Transverse colon (tissue), 3 donors: ENCODE data around the gene OSBPL10.

Experiments used
- POLR2A ChIP-seq: fragments of 450-650 bp; IDR thresholded peaks from one replicate; pipeline ENCODE4 v1.6.1; 2016; ENCODE audit warnings: antibody characterized with exemption, mild to moderate bottlenecking, moderate library complexity
- TF ChIP-seq, protein P1 (sequence below), 5 experiments: fragments of 200-600 bp in 3 of 5; fragments of 450-650 bp in 2 of 5; sonication (generic) in 3 of 5; IDR thresholded peaks; 1 replicate in 2 of 5; 2 replicates in 3 of 5; pipeline ENCODE4 v1.5.1; 2016 to 2017; ENCODE audit warnings: antibody characterized with exemption in 5 of 5, inconsistent platforms in 3 of 5, mild to moderate bottlenecking in 2 of 5, moderate library complexity in 1 of 5

DNA sequence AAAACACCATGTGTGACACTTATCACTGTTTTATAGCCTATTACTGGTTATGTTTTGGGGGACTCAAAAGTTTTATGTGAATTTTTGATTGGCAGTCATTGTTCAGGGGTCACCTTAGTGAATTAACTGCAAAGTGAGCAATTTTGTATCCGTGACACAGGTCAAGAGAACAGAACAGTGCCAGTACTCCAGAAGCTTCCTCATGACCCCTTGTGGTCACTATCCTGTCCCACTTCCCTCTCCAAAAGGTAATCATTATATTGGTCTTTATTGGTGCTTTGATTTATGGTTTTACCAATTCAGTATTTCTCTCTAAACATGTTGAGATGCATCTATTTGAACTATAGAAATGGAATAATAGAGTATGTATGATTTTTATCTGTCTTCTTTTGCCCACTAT is 341.2 kb downstream of the OSBPL10 start:
- TF ChIP-seq, protein P1, sequence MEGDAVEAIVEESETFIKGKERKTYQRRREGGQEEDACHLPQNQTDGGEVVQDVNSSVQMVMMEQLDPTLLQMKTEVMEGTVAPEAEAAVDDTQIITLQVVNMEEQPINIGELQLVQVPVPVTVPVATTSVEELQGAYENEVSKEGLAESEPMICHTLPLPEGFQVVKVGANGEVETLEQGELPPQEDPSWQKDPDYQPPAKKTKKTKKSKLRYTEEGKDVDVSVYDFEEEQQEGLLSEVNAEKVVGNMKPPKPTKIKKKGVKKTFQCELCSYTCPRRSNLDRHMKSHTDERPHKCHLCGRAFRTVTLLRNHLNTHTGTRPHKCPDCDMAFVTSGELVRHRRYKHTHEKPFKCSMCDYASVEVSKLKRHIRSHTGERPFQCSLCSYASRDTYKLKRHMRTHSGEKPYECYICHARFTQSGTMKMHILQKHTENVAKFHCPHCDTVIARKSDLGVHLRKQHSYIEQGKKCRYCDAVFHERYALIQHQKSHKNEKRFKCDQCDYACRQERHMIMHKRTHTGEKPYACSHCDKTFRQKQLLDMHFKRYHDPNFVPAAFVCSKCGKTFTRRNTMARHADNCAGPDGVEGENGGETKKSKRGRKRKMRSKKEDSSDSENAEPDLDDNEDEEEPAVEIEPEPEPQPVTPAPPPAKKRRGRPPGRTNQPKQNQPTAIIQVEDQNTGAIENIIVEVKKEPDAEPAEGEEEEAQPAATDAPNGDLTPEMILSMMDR (IDR thresholded peaks at IDR 0.05): no peak
- no peak for TF ChIP-seq POLR2A
